ENCODE measurements around the gene DNAH1.

DNAH1 gene

DNA sequence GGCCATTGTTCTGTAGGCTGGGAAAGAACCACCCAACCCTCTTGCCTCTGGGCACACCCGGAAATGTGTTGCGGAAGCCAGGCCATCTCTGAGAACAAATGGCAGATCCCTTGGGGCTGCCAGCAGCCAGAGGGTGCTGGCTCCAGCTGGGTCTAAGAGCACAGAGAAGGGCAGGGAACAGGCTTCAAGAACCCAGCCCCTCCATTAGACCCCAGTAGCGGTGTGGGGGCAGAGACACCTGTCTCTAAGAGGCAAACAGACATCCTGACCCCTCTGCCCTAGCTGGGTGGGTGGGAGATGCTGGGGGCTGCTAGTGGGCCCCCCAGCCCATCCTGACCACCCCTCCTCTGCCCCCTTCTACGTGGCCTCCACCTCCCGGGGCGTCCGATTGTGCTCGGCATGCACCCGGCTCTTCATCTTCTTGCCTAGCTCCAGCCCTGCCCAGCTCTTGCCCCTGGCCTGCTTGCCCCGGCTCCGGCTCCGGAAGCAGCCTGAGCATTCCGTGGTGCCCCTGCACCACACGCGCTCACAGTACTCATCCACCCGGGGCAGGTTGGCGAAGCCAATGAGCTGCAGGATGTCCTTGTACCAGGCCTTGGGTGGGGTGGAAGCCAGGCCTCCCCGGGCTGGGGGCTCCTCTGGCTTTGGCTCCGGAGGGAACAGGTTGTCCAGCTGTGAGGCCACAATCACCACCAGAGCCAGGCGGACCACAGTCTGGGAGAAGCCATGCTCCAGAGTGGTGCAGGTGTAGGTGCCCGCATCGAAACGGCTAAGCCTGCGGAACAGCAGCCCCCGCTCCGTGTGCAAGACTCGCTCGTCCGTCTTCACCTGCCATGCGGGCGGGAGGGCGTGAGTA, 119.4 kb downstream of the DNAH1 start:
- DNase-seq (ENCODE audit: low spot score) = no peak

DNA sequence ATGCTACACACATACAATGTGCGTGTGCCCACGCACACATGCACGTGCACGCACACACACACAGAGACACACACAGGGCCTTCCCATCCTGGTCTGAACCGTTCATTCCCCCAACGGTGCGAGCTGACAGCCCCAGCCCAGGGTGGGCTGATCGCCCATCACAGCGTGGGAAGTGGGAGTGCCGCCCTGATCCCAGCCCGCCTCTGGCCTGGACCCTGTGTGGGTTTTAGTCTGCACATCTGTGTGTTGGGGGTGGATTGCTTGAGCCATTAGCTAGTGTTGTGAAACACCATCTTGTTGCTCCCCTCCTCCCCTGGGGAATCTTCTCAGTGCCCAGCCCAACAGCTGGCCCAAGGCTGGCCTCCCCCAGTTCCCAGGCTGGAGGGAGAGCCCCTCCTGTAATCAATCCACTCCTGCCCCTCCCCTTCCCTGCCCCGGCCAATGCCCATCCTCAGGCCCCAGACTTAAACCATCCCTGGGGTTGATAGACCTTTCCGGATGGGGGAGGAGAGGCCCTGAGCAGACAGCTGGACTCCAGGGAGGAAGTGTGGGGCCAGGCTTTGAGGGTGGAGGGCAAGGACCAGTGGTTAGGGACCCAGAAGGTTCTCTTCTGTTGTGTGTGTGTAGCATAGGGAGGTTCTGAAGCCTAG, 120.5 kb downstream of the DNAH1 start:
- no peak for DNase-seq (ENCODE audit: low spot score)

GRCh38 chr3:52437326-52438103, 121.4 kb downstream of the DNAH1 start:
- DNase-seq (ENCODE audit: low spot score) = no peak

- no peak for DNase-seq (ENCODE audit: low spot score)
These were observed 121.9 kb downstream of the DNAH1 start for GRCh38 chr3:52438104-52438376.

- no peak for DNase-seq (ENCODE audit: low spot score)
These were observed 122.7 kb downstream of the DNAH1 start for GRCh38 chr3:52438579-52439425.

GRCh38 chr3:52439426-52440248, 123.5 kb downstream of the DNAH1 start:
- DNase-seq (ENCODE audit: low spot score) = no peak

GRCh38 chr3:52440249-52440551, 124.1 kb downstream of the DNAH1 start:
- no peak for DNase-seq (ENCODE audit: low spot score)

DNA sequence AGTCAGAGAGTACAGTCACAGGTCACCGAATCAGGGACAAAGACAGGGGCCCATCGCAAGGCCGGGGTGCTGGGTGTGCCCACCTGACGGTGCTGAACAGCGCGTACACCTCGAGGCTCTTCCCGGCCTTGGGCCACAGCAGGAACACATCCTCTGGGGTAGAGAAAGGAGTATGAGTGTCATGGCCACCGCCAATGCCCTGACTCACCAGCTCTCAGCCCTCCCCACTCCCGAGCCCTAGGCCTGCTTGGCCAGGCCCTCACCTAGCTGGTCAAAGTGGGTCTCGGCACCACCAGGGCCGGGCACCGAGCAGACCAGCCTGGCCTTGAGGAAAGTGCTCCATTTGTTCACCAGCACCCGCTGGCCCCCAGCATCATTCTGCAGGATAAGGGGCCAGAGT, 124.6 kb downstream of the DNAH1 start:
- no peak for DNase-seq (ENCODE audit: low spot score)

GRCh38 chr3:52441091-52441771, 125.1 kb downstream of the DNAH1 start:
- DNase-seq (ENCODE audit: low spot score) = no peak

DNA sequence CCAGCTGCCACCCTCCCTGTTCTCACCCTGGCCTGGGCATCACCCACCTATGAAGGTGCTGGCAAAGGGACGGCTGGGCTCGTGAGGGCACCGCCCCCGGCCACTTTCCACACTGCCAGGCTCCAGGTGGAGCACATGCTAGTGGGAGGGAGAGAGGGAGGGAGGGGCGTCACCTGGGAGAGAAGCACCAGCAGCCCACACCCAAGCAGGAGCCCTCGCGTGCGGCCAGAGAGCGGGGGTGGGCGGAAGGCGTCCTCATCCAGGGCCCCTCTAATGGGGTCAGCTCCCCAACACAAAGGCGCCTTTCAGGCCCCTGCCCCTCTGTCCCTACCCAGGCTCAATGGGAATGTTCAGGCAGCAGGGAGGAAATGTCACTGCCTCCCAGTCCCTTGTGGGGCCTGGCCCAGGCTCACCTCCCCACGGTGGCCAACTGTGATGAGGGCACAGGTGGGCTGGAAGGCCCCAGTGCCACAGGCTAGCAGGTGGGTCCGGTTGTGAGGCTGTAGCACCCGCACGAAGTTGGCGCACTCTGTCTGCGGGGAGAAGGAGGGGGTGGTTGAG, 125.7 kb downstream of the DNAH1 start:
- no peak for DNase-seq (ENCODE audit: low spot score)

GRCh38 chr3:52442409-52443267, 126.5 kb downstream of the DNAH1 start:
- DNase-seq (ENCODE audit: low spot score) = no peak

DNA sequence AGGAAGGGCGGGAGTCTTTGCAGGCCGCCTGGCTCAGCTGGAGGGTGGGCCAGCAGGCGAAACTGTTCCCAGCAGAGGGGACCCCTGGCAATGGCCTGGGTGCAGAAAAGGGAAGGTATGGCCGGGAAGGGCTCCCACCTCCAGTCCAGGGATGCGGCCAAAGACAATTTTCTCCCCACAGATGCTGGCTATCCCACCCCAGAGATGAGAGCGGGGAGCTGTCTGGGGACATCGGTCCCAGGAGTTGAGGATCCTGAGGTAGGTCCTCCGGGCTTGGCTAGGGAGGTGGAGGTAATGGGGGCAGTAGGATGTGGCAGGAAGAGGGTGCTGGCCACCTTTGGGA, 127.1 kb downstream of the DNAH1 start:
- DNase-seq (ENCODE audit: low spot score) = no peak

- no peak for DNase-seq (ENCODE audit: low spot score)
These were observed 127.9 kb downstream of the DNAH1 start for GRCh38 chr3:52443791-52444687.

- peak; percentile 82 for DNase-seq (ENCODE audit: low spot score)
These were observed 129.0 kb downstream of the DNAH1 start, which contains the start of gene SEMA3G for GRCh38 chr3:52444860-52445793. Gene SEMA3G, minus strand, starts transcription at chr3:52445103. Its CDS starts 76 bp downstream, at chr3:52445027.

DNA sequence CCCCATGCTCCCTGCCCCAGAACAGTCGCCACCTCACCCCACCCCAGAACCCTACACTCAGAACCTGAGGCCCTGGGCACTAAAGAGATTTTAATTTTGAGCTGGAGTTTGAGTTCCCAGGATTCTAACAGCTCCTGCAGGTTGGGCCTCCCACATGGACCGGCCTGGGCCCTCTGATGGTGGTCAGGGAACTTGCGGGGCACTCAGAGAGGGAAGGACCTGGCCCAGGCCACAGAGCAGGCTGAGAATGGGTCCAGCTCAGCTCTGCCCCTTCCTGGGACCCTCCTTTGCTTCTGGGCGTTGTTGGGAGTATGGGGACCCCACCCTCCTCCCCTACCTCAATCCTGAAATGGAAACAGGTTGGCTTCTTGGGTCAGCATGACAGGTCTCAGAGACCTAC, 129.9 kb downstream of the DNAH1 start:
- DNase-seq (ENCODE audit: low spot score) = no peak

- peak; percentile 51 for DNase-seq (ENCODE audit: low spot score)
These were observed 130.8 kb downstream of the DNAH1 start for GRCh38 chr3:52446631-52447511.
